NB4 (cell line): ENCODE measurements around the gene CLK3.

Experiments
- DNase-seq: peaks from one replicate; pipeline ENCODE4 v3.0.0; 2010; ENCODE audit warnings: low read depth
- H3K4me3 ChIP-seq: one replicate; pipeline ENCODE4 v1.5.1; 2011; ENCODE audit warnings: mild to moderate bottlenecking, low read depth, low read length, moderate library complexity
- MYC ChIP-seq: IDR thresholded peaks from 2 replicates; pipeline ENCODE4 v1.6.1; 2011; ENCODE audit warnings: low read depth, low read length
- POLR2A ChIP-seq: IDR thresholded peaks from 2 replicates; pipeline ENCODE4 v1.6.1; 2011; ENCODE audit warnings: mild to moderate bottlenecking; ENCODE audit not compliant: insufficient read length; ENCODE audit errors: extremely low read depth
- TF ChIP-seq, protein P1 (sequence below): IDR thresholded peaks from 2 replicates; pipeline ENCODE4 v1.6.1; 2011; ENCODE audit warnings: low read depth, low read length
- TF ChIP-seq, protein P2 (sequence below): IDR thresholded peaks from one replicate; pipeline ENCODE4 v1.5.1; 2012; ENCODE audit warnings: low read depth, low read length

The CLK3 gene

GRCh38 chr15:74612677-74613076 lies 3.0 kb upstream of the CLK3 start:
- DNase-seq, result no peak
- TF ChIP-seq POLR2A (no peak), MYC (no peak)
- TF ChIP-seq, protein P1, sequence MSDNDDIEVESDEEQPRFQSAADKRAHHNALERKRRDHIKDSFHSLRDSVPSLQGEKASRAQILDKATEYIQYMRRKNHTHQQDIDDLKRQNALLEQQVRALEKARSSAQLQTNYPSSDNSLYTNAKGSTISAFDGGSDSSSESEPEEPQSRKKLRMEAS, result no peak
- TF ChIP-seq, protein P2, sequence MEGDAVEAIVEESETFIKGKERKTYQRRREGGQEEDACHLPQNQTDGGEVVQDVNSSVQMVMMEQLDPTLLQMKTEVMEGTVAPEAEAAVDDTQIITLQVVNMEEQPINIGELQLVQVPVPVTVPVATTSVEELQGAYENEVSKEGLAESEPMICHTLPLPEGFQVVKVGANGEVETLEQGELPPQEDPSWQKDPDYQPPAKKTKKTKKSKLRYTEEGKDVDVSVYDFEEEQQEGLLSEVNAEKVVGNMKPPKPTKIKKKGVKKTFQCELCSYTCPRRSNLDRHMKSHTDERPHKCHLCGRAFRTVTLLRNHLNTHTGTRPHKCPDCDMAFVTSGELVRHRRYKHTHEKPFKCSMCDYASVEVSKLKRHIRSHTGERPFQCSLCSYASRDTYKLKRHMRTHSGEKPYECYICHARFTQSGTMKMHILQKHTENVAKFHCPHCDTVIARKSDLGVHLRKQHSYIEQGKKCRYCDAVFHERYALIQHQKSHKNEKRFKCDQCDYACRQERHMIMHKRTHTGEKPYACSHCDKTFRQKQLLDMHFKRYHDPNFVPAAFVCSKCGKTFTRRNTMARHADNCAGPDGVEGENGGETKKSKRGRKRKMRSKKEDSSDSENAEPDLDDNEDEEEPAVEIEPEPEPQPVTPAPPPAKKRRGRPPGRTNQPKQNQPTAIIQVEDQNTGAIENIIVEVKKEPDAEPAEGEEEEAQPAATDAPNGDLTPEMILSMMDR, result no peak
- no peak overlapping the region for H3K4me3 ChIP-seq

- H3K4me3 ChIP-seq, result no peak overlapping the region
- DNase-seq, result no peak
- TF ChIP-seq, protein P2, result no peak
- TF ChIP-seq, protein P1, result no peak
- TF ChIP-seq POLR2A, result no peak
- no peak for TF ChIP-seq MYC
Observed at GRCh38 chr15:74613089-74613952, 2.3 kb upstream of the CLK3 start.

GRCh38 chr15:74613953-74614743 lies 1.5 kb upstream of the CLK3 start:
- DNase-seq, result no peak
- TF ChIP-seq MYC (no peak), POLR2A (no peak)
- TF ChIP-seq, protein P2, result no peak
- TF ChIP-seq, protein P1, result no peak
- peak overlapping the region; percentile 54 for H3K4me3 ChIP-seq

DNA sequence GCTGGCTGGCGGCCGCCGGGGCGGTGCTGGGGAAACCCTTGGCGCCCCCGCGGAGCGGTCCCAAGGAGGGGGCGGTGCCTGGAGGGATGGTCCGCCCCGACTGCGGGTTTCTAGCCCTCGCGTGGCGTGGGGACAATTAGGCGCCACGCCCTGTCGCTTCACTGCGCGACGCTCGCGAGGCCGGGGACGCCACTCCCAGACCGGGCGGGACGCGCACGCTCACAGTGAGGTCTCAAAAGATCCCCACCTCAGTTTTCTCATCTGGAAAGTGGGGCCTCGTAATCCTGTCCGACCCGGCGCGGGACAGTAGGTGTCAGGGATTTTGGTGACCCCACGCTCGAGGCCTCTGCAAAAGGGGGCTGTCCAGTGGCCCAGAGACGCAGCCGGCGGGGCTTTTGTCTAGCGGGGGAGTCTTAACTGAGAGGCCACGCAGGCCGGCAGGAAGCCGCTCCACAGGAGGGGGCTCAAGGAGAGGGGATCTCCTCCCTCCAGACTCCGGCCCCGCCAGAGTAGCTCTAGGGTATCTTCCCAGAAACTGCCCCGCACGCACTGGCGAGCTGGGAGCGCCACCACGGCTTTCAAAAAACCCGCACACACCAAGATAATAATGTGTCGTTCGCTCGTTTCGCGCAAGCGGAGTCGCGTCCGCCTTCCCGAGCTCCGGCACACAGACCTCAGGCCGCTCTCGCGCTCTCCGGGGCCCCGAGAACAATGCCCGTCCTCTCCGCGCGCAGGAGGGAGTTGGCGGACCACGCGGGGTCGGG lies 710 bp upstream of the CLK3 start:
- peak overlapping the region; percentile 74 for H3K4me3 ChIP-seq
- TF ChIP-seq, protein P2, result no peak
- peak; percentile 46; the same call in 1 of the 2 replicates for TF ChIP-seq MYC
- peak; percentile 43 for TF ChIP-seq POLR2A
- TF ChIP-seq, protein P1, result peak; percentile 45; the same call in 1 of the 2 replicates
- peak; percentile 83 for DNase-seq

- peak overlapping the region; percentile 89 for H3K4me3 ChIP-seq
- DNase-seq, result peak; percentile 77
- TF ChIP-seq, protein P2, result no peak
Observed at GRCh38 chr15:74616366-74616939, 817 bp downstream of the CLK3 start.
